ENCODE results near the gene RPS6KA2. TPM values are rescaled to one million over a fixed set of nuclear protein-coding genes. Genes with fewer than 3 reads are reported as not detected.

Gene RPS6KA2
- total and polyA plus RNA-seq, 2 experiments from 2014 or later = 45.1 to 49.0 TPM

GRCh38 chr6:166569206-166569605 lies 57.8 kb downstream of the RPS6KA2 start:
- H3K9ac ChIP-seq = no peak overlapping the region
- H3K4me1 ChIP-seq (ENCODE audit: insufficient read depth) = peaks cover 19% of the 10 kb centered on the region
- H2AFZ ChIP-seq = no peak overlapping the region
- 96 to 97% methylated on average over 13 of the region's 13 CpGs for WGBS, 2 experiments (ENCODE audit: low coverage in 1 of 2, low lambda C conversion rate in 2 of 2, missing lambda C conversion rate in 2 of 2)
- no peak for DNase-seq
- H4K20me1 ChIP-seq (ENCODE audit: insufficient read depth) = no peaks in the 10 kb centered on the region
- in situ Hi-C loops (cut with MboI) = no loop called here
- H3K4me3 ChIP-seq = no peak overlapping the region
- no peak overlapping the region for H3K27ac ChIP-seq
- no peaks in the 10 kb centered on the region for H3K27me3 ChIP-seq (replicated peaks; ENCODE audit: insufficient read depth)
- no peaks in the 10 kb centered on the region for H3K36me3 ChIP-seq (ENCODE audit: low read depth)
- H3K9me3 ChIP-seq (ENCODE audit: low read depth) = no peaks in the 10 kb centered on the region
- H3K4me2 ChIP-seq (ENCODE audit: unreplicated experiment) = no peak overlapping the region
- H3K9me2 ChIP-seq (ENCODE audit: insufficient read depth) = no peaks in the 10 kb centered on the region
- TF ChIP-seq EZH2 (IDR thresholded peaks at IDR 0.05; ENCODE audit: insufficient read depth, poor library complexity, severe bottlenecking) (no peak), EZH2phosphoT487 (IDR thresholded peaks at IDR 0.05; ENCODE audit: insufficient read depth, low read depth) (no peak)
- H3K79me2 ChIP-seq (ENCODE audit: insufficient read depth) = peaks cover 54% of the 10 kb centered on the region
- peaks cover 18% of the 10 kb centered on the region for H3F3A ChIP-seq (ENCODE audit: insufficient read depth)

- Histone ChIP-seq H4K20me1 (ENCODE audit: insufficient read depth) (no peaks in the 10 kb centered on the region), H3F3A (ENCODE audit: insufficient read depth) (peaks cover 18% of the 10 kb centered on the region), H3K27me3 (replicated peaks; ENCODE audit: insufficient read depth) (no peaks in the 10 kb centered on the region), H3K4me1 (ENCODE audit: insufficient read depth) (peaks cover 19% of the 10 kb centered on the region), H3K4me2 (ENCODE audit: unreplicated experiment) (no peak overlapping the region), H3K27ac (peak overlapping the region; percentile 75), H3K79me2 (ENCODE audit: insufficient read depth) (peaks cover 54% of the 10 kb centered on the region), H3K9ac (peak overlapping the region; percentile 32; the same call in 1 of the 2 replicates), H3K36me3 (ENCODE audit: low read depth) (no peaks in the 10 kb centered on the region), H2AFZ (no peak overlapping the region), H3K9me3 (ENCODE audit: low read depth) (no peaks in the 10 kb centered on the region), H3K9me2 (ENCODE audit: insufficient read depth) (no peaks in the 10 kb centered on the region), H3K4me3 (no peak overlapping the region)
- in situ Hi-C loops (cut with MboI) = no loop called here
- DNase-seq = no peak
- WGBS, 2 experiments (ENCODE audit: low coverage in 1 of 2, low lambda C conversion rate in 2 of 2, missing lambda C conversion rate in 2 of 2) = 98 to 99% methylated on average over 8 of the region's 8 CpGs
- TF ChIP-seq EZH2 (IDR thresholded peaks at IDR 0.05; ENCODE audit: insufficient read depth, poor library complexity, severe bottlenecking) = no peak
- no peak for TF ChIP-seq EZH2phosphoT487 (IDR thresholded peaks at IDR 0.05; ENCODE audit: insufficient read depth, low read depth)
These were observed 59.2 kb downstream of the RPS6KA2 start for GRCh38 chr6:166567813-166568212.

- in situ Hi-C loops (cut with MboI) = no loop called here
- H3K27ac ChIP-seq = peak overlapping the region; percentile 75
- H4K20me1 ChIP-seq (ENCODE audit: insufficient read depth) = no peaks in the 10 kb centered on the region
- H3K79me2 ChIP-seq (ENCODE audit: insufficient read depth) = peaks cover 48% of the 10 kb centered on the region
- H3K9me2 ChIP-seq (ENCODE audit: insufficient read depth) = no peaks in the 10 kb centered on the region
- 6 to 12% methylated on average over 8 of the region's 8 CpGs for WGBS, 2 experiments (ENCODE audit: low coverage in 1 of 2, low lambda C conversion rate in 2 of 2, missing lambda C conversion rate in 2 of 2)
- DNase-seq = peak; percentile 95
- peak overlapping the region; percentile 49 for H3K4me2 ChIP-seq (ENCODE audit: unreplicated experiment)
- TF ChIP-seq EZH2phosphoT487 (IDR thresholded peaks at IDR 0.05; ENCODE audit: insufficient read depth, low read depth) (no peak), EZH2 (IDR thresholded peaks at IDR 0.05; ENCODE audit: insufficient read depth, poor library complexity, severe bottlenecking) (no peak)
- no peaks in the 10 kb centered on the region for H3K36me3 ChIP-seq (ENCODE audit: low read depth)
- peaks cover 24% of the 10 kb centered on the region for H3K4me1 ChIP-seq (ENCODE audit: insufficient read depth)
- H3F3A ChIP-seq (ENCODE audit: insufficient read depth) = peaks cover 18% of the 10 kb centered on the region
- no peaks in the 10 kb centered on the region for H3K27me3 ChIP-seq (replicated peaks; ENCODE audit: insufficient read depth)
- no peak overlapping the region for H3K4me3 ChIP-seq
- H2AFZ ChIP-seq = no peak overlapping the region
- no peaks in the 10 kb centered on the region for H3K9me3 ChIP-seq (ENCODE audit: low read depth)
- peak overlapping the region; percentile 43 for H3K9ac ChIP-seq
These were observed 59.9 kb downstream of the RPS6KA2 start for GRCh38 chr6:166567107-166567506.

DNA sequence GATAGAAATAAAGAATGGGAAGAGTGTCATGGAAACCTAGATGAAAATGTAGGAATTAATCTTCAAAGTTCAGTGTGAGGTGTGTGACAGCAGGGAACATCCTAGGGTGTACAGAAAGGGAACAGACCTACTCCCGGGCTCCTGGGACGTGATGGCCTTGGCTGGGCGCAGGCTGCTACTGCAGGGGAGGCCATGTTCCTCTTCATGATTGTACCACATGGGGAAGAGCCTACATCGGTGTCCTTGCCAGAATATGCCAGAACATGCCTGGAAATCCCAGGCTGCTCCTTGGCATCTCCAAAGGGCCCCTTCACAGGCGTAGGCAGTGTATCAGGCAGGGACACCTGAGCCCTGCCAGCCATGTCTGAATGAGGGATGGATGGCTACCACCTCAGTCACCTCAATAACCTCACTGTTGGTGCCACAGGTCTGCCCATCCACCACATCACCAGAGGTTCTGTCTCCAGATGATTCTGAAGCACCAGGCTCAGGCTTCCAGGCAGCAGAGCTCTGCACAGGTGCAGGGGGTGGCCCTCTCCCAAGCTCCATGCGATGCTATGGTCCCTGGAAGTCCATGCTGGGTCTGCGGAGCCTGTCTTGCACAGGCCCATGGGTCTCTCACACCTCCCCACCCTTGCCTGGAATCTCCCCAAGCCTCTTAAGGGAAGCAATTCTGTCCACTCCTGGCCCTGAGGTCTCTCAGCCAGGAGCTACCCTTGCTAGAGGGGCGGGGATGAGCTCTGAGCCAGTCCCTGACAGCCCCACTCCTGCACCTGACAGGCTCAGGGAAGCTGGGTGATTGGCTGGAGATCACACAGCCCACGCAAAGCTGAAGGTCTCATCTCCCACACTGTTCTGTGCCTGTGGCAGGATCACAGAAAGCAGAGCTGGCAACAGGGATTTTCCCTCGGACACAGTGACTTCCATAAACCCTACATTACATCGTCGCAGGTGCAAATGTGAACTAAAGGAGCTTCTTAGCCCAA lies 60.7 kb downstream of the RPS6KA2 start:
- Histone ChIP-seq H3F3A (ENCODE audit: insufficient read depth) (peaks cover 22% of the 10 kb centered on the region), H3K9ac (peak overlapping the region; percentile 43; the same call in 1 of the 2 replicates), H3K9me2 (ENCODE audit: insufficient read depth) (no peaks in the 10 kb centered on the region), H3K4me1 (ENCODE audit: insufficient read depth) (peaks cover 30% of the 10 kb centered on the region), H3K9me3 (ENCODE audit: low read depth) (no peaks in the 10 kb centered on the region), H3K4me2 (ENCODE audit: unreplicated experiment) (peak overlapping the region; percentile 25), H3K4me3 (no peak overlapping the region), H3K79me2 (ENCODE audit: insufficient read depth) (peaks cover 40% of the 10 kb centered on the region), H3K27ac (peak overlapping the region; percentile 75), H2AFZ (no peak overlapping the region), H3K36me3 (ENCODE audit: low read depth) (no peaks in the 10 kb centered on the region), H3K27me3 (replicated peaks; ENCODE audit: insufficient read depth) (no peaks in the 10 kb centered on the region), H4K20me1 (ENCODE audit: insufficient read depth) (no peaks in the 10 kb centered on the region)
- WGBS, 2 experiments (ENCODE audit: low coverage in 1 of 2, low lambda C conversion rate in 2 of 2, missing lambda C conversion rate in 2 of 2) = 91% methylated on average over 12 of the region's 12 CpGs
- DNase-seq = no peak
- TF ChIP-seq EZH2phosphoT487 (IDR thresholded peaks at IDR 0.05; ENCODE audit: insufficient read depth, low read depth) (no peak), EZH2 (IDR thresholded peaks at IDR 0.05; ENCODE audit: insufficient read depth, poor library complexity, severe bottlenecking) (no peak)
- in situ Hi-C loops (cut with MboI) = no loop called here

All from GM23248 (cell line).